Gastroesophageal sphincter (tissue), 4 donors: ENCODE measurements around the gene CASQ2. TPM values are rescaled to one million over a fixed set of nuclear protein-coding genes. Genes with fewer than 3 reads are reported as not detected.

ENCODE experiments used
- ATAC-seq: fragments of 150-250 bp; one replicate; pipeline ENCODE4 v1.9.1; 2016; ENCODE audit warnings: mild to moderate bottlenecking, moderate library complexity
- H3K27ac ChIP-seq, 4 donors: fragments of 200-600 bp; sonication (generic) in 3 of 4; 1 replicate in 3 of 4; 2 replicates in 1 of 4; pipeline ENCODE4 v1.5.1; 2016 to 2019
- H3K27me3 ChIP-seq: fragments of 200-600 bp; sonication (generic); one replicate; pipeline ENCODE4 v1.5.1; 2019
- H3K36me3 ChIP-seq, 2 donors: fragments of 200-600 bp; sonication (generic); one replicate each; pipeline ENCODE4 v1.5.1; 2019; ENCODE audit warnings: control low read depth in 1 of 2
- H3K4me1 ChIP-seq, 3 donors: fragments of 200-600 bp; sonication (generic); 1 replicate in 2 of 3; 2 replicates in 1 of 3; pipeline ENCODE4 v1.5.1; 2016 to 2019; ENCODE audit warnings: control low read depth in 2 of 3
- H3K4me3 ChIP-seq, 2 donors: fragments of 200-600 bp; sonication (generic); one replicate each; pipeline ENCODE4 v1.5.1; 2019; ENCODE audit warnings: mild to moderate bottlenecking in 1 of 2, moderate library complexity in 1 of 2
- H3K9me3 ChIP-seq, 3 donors: fragments of 200-600 bp; sonication (generic); one replicate each; pipeline ENCODE4 v1.5.1; 2017 to 2019; ENCODE audit warnings: control low read depth in 2 of 3
- EP300 ChIP-seq: sonication (generic); formaldehyde crosslinking; IDR thresholded peaks from one replicate; pipeline ENCODE4 v1.6.1; 2017; ENCODE audit warnings: antibody characterized with exemption, mild to moderate bottlenecking
- POLR2A ChIP-seq, 2 donors: fragments of 450-650 bp; IDR thresholded peaks; one replicate each; pipeline ENCODE4 v1.6.1; 2017; ENCODE audit warnings: antibody characterized with exemption in 2 of 2, mild to moderate bottlenecking in 2 of 2, moderate library complexity in 1 of 2
- POLR2AphosphoS5 ChIP-seq: sonication (generic); formaldehyde crosslinking; IDR thresholded peaks from one replicate; pipeline ENCODE4 v1.6.1; 2017; ENCODE audit warnings: antibody characterized with exemption
- WGBS, 2 donors: methylation state at CpG; one replicate each; pipeline ENCODE4 v1.1.5; 2018; ENCODE audit warnings: low coverage in 1 of 2; 5-methylcytosine and 5-hydroxymethylcytosine counted together
- total RNA-seq, 4 donors: library from RNA; depleted of rRNA; stranded (reverse); fragments of >200 nt; gene quantifications; one replicate each; pipeline ENCODE4 v1.1.0, GENCODE V29; 2016
- TF ChIP-seq, protein P1 (sequence below), 4 experiments: fragments of 200-600 bp in 2 of 4; fragments of 450-650 bp in 2 of 4; sonication (generic) in 1 of 4; IDR thresholded peaks; one replicate each; pipeline ENCODE4 v1.5.1; 2017 to 2019; ENCODE audit warnings: antibody characterized with exemption in 4 of 4, mild to moderate bottlenecking in 2 of 4, moderate library complexity in 2 of 4

The CASQ2 gene
- 100 to 1,000 TPM in 3 of 4 donors, 10 to 100 TPM in 1; 86.2 to 147 (median 133) TPM for total RNA-seq

DNA sequence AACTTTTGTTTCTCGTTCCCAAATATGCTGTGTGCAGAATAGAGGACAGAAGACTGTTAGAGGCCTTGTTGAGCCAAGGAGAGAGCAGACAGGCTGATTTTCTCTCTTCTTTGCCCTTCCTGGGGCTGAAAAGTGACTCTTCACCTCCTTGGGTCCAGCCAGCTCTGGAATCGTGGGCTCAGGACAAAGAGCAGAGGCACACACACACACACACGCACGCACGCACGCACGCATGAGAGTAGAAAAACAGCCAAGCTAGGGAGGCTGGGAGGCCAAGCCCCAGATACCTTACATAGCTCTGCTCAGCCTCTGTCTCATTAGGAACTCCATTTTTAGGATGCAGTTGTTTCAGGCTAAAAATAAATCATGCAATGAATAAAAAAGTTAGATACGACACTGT lies at the start of gene CASQ2:
Gene CASQ2 (minus strand): TSS at position 166 of the 400 bp plus-strand sequence. CDS start 173 bp downstream, outside the sequence.
- TF ChIP-seq POLR2A (IDR thresholded peaks at IDR 0.05) (peak; percentile 62 to 71), EP300 (no peak), POLR2AphosphoS5 (peak; percentile 81)
- TF ChIP-seq, protein P1, sequence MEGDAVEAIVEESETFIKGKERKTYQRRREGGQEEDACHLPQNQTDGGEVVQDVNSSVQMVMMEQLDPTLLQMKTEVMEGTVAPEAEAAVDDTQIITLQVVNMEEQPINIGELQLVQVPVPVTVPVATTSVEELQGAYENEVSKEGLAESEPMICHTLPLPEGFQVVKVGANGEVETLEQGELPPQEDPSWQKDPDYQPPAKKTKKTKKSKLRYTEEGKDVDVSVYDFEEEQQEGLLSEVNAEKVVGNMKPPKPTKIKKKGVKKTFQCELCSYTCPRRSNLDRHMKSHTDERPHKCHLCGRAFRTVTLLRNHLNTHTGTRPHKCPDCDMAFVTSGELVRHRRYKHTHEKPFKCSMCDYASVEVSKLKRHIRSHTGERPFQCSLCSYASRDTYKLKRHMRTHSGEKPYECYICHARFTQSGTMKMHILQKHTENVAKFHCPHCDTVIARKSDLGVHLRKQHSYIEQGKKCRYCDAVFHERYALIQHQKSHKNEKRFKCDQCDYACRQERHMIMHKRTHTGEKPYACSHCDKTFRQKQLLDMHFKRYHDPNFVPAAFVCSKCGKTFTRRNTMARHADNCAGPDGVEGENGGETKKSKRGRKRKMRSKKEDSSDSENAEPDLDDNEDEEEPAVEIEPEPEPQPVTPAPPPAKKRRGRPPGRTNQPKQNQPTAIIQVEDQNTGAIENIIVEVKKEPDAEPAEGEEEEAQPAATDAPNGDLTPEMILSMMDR (IDR thresholded peaks at IDR 0.05), result no peak
- Histone ChIP-seq H3K4me1 (peaks cover 2 to 61% (median 10%) of the 10 kb centered on the region in 3 donors), H3K27me3 (no peaks in the 10 kb centered on the region), H3K4me3 (peak within 1 kb of the TSS; percentile 42 to 50), H3K27ac (peak within 1 kb of the TSS; percentile 75 to 86 (median 84)), H3K36me3 (no peaks in the 10 kb centered on the region), H3K9me3 (no peaks in the 10 kb centered on the region)
- ATAC-seq, result peak; percentile 76
- WGBS, 2 donors, result 46 to 47% methylated on average over 5 to 6 of the region's 8 CpGs

GRCh38 chr1:115815694-115816093 lies 47.2 kb upstream of the CASQ2 start:
- Histone ChIP-seq H3K27ac (no peak overlapping the region), H3K4me3 (no peak overlapping the region), H3K9me3 (no peaks in the 10 kb centered on the region), H3K36me3 (no peaks in the 10 kb centered on the region), H3K4me1 (no peaks in the 10 kb centered on the region), H3K27me3 (no peaks in the 10 kb centered on the region)
- TF ChIP-seq POLR2AphosphoS5 (no peak), POLR2A (IDR thresholded peaks at IDR 0.05) (no peak), EP300 (no peak)
- TF ChIP-seq, protein P1 (IDR thresholded peaks at IDR 0.05), result no peak
- ATAC-seq, result no peak
- 42 to 47% methylated on average over 3 of the region's 3 CpGs for WGBS, 2 donors

- no peak for ATAC-seq
- Histone ChIP-seq H3K9me3 (no peaks in the 10 kb centered on the region), H3K27ac (no peak overlapping the region), H3K36me3 (no peaks in the 10 kb centered on the region), H3K27me3 (no peaks in the 10 kb centered on the region), H3K4me1 (no peaks in the 10 kb centered on the region), H3K4me3 (no peak overlapping the region)
- 65 to 82% methylated on average over 3 to 4 of the region's 4 CpGs for WGBS, 2 donors
- no peak for TF ChIP-seq EP300
- TF ChIP-seq POLR2A (IDR thresholded peaks at IDR 0.05), result no peak
- no peak for TF ChIP-seq POLR2AphosphoS5
- TF ChIP-seq, protein P1 (IDR thresholded peaks at IDR 0.05), result no peak
Observed at GRCh38 chr1:115814685-115815398, 46.3 kb upstream of the CASQ2 start.

DNA sequence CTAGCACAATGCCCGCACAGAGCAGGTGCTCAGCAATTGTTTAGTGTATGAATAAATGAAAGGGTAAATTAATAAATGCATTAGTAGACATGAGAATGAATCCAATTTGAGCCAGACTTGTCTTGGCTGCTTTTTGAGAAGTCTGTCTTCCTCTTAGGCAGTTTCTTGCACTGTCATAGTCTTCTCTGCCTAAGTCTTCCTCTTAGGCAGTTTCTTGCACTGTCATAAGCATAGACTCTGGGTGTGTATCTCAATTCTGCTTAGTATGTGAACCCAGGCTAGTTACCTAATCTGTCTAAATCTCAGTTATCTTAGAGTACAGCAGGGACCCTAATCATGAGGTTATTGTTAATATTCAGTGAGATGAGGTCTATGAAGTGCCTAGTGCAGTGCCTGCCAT lies 45.2 kb upstream of the CASQ2 start:
- Histone ChIP-seq H3K4me3 (no peak overlapping the region), H3K4me1 (no peaks in the 10 kb centered on the region), H3K27me3 (no peaks in the 10 kb centered on the region), H3K9me3 (no peaks in the 10 kb centered on the region), H3K27ac (no peak overlapping the region), H3K36me3 (no peaks in the 10 kb centered on the region)
- TF ChIP-seq POLR2A (IDR thresholded peaks at IDR 0.05) (no peak), POLR2AphosphoS5 (no peak), EP300 (no peak)
- TF ChIP-seq, protein P1 (IDR thresholded peaks at IDR 0.05), result no peak
- no peak for ATAC-seq
- 80 to 89% methylated on average over 1 of the region's 1 CpG for WGBS, 2 donors
